NCI-H128 (cell line): ENCODE measurements around the gene NLGN1.

Experiments
- DNase-seq: peaks from one replicate; lab custom pipeline; 2025; ENCODE audit not compliant: unreplicated experiment; lab: John Stamatoyannopoulos, UW

NLGN1 gene

GRCh38 chr3:173893066-173893465 lies 495.5 kb downstream of the NLGN1 start:
- no peak for DNase-seq

DNA sequence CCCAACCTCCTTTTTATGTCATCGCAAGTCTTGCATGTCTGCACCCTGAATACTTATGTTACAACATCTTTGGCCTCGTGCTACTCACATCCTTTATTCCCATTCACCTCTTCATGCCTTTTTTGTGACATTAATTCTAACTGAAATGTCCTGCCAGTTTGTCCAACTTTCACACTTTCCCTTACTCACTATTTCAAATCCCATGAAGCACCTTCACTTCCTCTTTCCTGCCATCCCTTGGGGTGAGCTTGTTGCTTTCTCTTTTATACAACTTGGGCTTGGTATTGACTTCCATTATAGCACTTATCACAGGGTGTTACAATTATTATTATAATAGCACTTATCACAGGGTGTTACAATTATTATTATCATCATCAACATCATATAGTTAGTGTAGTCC lies 496.3 kb downstream of the NLGN1 start:
- no peak for DNase-seq

GRCh38 chr3:173897631-173898030 lies 500.1 kb downstream of the NLGN1 start:
- no peak for DNase-seq

DNA sequence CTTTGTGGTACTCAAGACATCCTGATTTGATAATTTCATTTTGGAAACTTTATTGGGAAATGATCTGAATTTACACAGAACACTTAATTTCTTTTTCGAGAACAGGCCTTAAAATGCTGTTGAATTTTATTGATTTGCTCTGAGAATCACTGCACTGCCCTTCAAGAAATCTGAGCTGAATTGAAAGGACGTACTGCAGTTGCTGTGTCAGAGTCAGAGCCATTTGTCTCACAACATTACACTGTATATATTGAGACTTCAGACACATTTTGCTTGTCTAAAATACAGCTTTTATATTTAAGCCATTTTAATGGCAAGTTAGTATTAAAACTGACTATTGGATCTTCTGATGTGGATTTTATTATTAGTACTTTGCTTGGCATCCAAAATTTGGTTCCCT lies 504.1 kb downstream of the NLGN1 start:
- DNase-seq: no peak

- DNase-seq: no peak
Measured at GRCh38 chr3:173902401-173902800, 504.9 kb downstream of the NLGN1 start.

- no peak for DNase-seq
Measured at GRCh38 chr3:173902871-173903270, 505.3 kb downstream of the NLGN1 start.

DNA sequence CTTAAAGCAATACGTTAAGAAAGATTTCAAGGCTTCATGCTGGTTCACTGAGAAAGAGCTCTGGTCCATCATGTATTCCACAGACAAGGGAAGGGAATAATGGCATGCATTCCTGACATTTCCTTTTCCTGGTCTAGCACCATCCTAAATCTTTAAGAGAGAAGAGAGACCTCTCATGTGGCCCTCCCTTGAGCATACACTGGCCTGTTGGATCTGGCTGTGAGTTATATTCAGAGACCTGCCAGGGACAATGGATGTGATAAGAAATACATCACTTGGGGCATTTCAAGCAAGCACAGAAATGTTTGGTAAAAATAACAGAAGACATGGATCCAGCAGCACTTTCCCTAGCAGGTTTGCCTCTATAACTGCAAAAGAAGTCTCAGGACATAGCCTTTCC lies 507.8 kb downstream of the NLGN1 start:
- DNase-seq: no peak

- no peak for DNase-seq
Measured at GRCh38 chr3:173911446-173911845, 513.9 kb downstream of the NLGN1 start.

DNA sequence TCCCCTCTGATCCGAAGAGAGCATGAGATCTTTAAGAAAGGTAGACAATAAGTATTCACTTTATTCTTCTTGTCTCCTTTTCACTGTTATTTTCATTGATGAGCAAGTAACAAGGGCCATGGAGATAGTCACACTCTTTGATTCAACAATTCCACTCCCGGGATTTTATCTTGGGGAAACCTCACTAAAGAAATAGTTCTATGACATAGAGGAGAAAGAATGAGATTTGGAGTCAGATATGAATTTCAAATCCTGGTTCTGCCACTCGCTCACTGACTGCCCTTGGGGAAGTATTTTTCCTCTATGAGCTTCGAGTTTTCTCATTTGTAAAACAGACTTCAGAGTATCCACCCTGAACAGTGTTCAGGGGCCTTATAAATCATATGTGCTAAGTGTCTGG lies 514.6 kb downstream of the NLGN1 start:
- no peak for DNase-seq

- no peak for DNase-seq
Measured at GRCh38 chr3:173913397-173913796, 515.9 kb downstream of the NLGN1 start.

- no peak for DNase-seq
Measured at GRCh38 chr3:173913974-173914421, 516.5 kb downstream of the NLGN1 start.

DNA sequence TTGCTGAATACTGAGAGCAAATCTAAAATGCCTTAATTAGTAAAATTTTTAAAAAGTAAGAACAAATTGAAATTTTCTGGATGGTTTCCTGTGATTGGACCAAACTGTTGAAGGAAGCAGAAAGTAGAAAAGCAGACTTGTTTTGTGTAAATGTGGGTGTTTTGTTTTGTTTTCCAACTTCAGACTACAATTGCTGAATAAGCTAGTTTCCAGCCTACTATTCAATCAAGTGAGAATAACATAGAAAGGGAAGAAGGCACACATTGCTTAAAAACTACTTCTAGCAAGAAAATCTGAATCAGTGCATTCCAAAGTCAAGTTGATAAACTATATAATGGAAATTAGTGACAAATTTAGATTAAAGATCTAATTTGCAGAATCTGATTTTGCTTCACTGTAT lies 519.3 kb downstream of the NLGN1 start:
- no peak for DNase-seq

- no peak for DNase-seq
Measured at GRCh38 chr3:173920386-173920785, 522.8 kb downstream of the NLGN1 start.

DNA sequence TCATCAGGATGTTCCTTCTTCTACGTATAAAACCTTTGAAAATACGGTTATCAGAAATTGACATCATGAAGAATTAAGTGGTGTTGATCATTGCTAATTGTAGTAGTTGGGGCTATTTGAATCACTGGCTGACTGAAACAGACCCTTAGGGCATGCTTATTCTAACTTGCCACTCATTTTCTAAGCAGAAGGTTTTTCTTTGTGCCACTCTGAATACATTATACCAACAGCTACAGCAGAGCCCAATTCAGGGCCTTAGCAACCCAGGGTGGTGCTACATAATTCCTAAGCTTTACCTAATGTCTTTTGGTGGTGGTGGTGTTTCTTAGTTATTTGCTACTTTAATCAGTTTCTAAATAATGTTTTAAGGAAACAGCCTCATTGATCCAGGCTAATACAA lies 524.2 kb downstream of the NLGN1 start:
- DNase-seq: no peak

GRCh38 chr3:173923204-173923603 lies 525.7 kb downstream of the NLGN1 start:
- no peak for DNase-seq

DNA sequence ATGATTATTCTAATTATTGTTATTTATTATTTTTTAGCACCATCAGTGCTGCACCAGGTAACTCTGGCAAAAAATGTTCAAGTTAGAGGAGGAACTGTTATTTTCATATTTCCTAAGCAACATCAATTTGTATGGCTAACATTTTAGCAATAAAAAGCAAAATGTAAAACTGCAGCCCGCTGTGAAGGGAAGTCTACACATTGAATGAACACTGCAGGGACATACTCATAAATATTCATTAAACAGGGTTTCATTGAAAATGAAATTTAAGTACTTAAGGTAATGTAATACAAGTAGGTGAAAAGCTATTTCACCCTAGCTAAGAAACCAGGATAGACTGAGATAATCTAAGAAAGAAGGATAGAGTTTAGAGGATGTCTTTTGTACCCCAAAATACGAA lies 532.7 kb downstream of the NLGN1 start:
- no peak for DNase-seq

DNA sequence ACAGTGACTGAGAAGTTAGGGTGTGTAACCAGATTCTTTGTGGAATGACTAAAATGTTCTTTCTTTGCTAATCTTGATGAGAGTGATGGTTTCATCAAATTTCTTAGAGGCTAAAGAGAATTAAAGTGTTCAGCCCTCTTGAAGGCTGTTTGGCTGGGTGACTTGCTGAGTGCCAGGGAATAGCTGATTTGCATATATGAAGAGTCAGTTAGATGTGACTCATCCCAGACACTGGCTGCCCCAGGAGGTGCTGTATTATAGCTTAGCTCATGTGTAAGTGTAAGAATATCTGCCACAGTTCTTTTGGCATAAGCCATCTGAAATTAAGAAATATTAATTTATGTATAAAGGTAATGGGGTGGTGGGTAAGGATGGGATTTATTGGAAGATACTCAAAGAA lies 535.1 kb downstream of the NLGN1 start:
- no peak for DNase-seq

DNA sequence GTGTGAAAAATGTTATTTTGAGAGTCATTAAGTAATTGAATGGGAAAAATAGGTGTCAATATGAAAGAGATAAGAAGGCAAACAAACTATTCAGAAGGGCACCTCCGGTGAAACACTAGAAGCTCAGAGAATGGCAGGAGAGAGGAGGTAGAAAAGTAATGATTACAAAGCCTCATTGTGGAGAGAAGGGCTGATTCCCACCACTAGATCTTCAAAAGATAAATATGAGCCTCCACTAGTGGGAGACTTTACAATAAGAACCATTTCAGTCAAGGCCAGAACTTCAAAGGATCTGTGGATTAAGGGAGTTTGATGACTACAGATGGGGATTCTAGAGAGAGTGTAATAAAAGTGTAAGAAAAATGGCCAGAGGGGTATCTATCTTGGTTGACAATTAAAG lies 535.6 kb downstream of the NLGN1 start:
- DNase-seq: no peak

GRCh38 chr3:173936316-173936715 lies 538.8 kb downstream of the NLGN1 start:
- DNase-seq: no peak

DNA sequence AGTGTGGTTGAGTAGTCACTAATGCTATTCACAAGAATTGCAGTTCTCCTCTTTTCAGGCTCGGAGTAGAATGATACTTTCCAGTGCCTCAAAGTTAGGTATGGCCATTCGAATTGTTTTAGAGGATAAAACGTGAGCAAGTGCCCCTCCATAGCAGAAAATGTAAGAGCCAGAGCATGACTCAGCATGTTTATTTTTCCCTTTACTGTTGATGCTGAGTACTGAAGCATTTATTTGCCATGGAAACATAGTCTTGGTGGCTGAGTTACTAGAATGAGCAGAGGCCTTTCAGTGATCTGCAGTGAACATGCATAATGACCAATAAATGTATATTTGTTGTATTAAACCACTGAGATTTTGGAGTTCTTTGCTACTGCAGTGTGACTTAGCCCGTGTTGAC lies 540.6 kb downstream of the NLGN1 start:
- DNase-seq: no peak

DNA sequence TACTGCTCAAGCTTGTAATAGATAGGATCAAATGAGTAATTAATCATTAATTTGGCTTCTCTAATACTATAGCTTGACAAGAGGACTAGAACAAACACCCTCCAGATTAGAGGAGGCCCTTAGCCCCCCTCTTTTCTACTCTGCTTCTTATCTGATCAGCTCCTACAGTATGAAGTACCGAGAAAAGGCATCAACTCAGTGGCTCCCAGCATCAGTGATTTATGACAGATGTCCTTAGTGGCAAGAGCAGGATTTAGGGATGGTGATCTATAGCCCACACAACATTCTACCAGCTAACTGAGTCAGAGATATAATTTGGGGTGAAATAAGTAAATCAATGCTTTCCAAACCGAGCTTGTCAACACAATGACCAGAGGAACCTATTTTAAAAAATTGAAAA lies 541.1 kb downstream of the NLGN1 start:
- no peak for DNase-seq

DNA sequence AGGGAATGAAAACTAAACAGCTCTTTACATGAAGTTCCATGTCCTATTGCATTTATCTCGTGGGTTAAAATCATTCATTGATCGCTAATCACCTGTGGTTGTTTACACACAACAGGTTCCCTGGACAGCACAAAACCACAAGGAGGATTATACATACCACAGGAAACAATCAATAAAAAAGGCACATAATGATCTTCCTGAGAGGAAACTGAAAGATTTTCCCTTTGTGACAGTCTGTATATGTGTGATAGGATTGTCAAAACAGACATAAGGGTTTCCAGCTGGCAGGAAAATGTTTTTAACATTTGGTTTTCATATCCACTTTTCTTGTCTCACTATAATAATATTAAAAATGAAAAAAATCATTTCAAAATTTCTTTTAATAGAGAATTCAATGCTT lies 541.8 kb downstream of the NLGN1 start:
- no peak for DNase-seq

GRCh38 chr3:173943264-173943663 lies 545.7 kb downstream of the NLGN1 start:
- no peak for DNase-seq

DNA sequence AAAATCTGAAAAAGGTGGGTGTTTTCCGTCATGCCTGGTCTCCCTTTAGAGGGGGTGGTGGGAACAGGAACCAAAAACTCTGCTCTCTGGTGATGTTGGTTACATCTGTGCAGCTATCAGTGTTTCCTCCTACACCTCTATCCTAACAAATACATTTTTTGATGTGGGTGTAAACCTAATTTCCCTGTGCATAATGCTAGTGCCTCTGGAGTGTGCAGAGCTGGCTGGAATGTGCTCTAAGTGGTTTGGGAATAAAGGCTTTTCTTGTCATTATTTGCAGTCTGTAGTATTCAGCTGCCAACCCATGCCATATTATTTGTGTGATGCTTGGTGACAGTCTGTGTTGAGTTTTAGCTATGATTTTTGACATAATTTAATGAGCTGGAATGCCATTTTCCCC lies 547.6 kb downstream of the NLGN1 start:
- no peak for DNase-seq
